Esophagus squamous epithelium (tissue), 4 donors: ENCODE measurements around the gene SPINK5.

Experiments used
- CTCF ChIP-seq, 6 experiments: fragments of 450-650 bp in 4 of 6; fragments of 200-600 bp in 2 of 6; sonication (generic) in 2 of 6; IDR thresholded peaks; one replicate each; pipeline ENCODE4 v1.5.1; 2016 to 2019; ENCODE audit warnings: antibody characterized with exemption in 6 of 6, mild to moderate bottlenecking in 4 of 6, moderate library complexity in 4 of 6
- POLR2A ChIP-seq, 4 donors: fragments of 450-650 bp; IDR thresholded peaks; one replicate each; pipeline ENCODE4 v1.6.1; 2017; ENCODE audit warnings: antibody characterized with exemption in 4 of 4, mild to moderate bottlenecking in 4 of 4, moderate library complexity in 3 of 4

DNA sequence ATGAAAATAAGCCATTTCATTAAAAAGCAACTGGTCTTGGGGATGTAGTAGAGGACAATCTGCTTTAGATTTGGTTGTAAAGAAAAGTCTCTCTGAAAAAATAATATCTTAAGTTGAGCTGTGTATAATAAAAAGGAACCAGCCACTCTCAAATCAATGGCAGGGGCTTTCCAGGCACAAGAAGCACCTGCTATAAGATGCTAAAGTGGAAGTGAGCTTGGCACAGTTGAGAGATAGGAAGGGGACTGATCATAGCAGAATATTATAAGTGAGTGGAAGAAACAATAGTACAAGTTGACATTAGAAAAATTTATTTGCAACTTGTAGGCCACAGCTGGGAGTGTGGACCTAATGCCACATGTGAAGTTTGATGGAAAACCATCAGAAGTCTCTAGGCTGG, 28.1 kb upstream of the SPINK5 start:
- no peak for TF ChIP-seq POLR2A (IDR thresholded peaks at IDR 0.05)
- TF ChIP-seq CTCF (IDR thresholded peaks at IDR 0.05), result no peak
